ENCODE results near the gene CTCFL.

The CTCFL gene

GRCh38 chr20:57482148-57482547, 42.8 kb downstream of the CTCFL start:
- Histone ChIP-seq H3K27me3 (ENCODE audit: control insufficient read depth, insufficient read depth, low read length, poor library complexity, severe bottlenecking) (no peaks in the 10 kb centered on the region), H3K27ac (ENCODE audit: insufficient read depth, low read depth, low read length, poor library complexity, severe bottlenecking) (no peak overlapping the region), H3K36me3 (ENCODE audit: control insufficient read depth, insufficient read depth, low read length) (no peaks in the 10 kb centered on the region), H3K4me3 (ENCODE audit: insufficient read depth, low read depth, low read length) (no peak overlapping the region), H3K9me3 (ENCODE audit: control insufficient read depth, low read length) (no peaks in the 10 kb centered on the region), H3K4me1 (ENCODE audit: control insufficient read depth, insufficient read depth, low read length) (peaks cover 5% of the 10 kb centered on the region)
- WGBS, 2 experiments = 74 to 80% methylated on average over 11 of the region's 11 CpGs

- Histone ChIP-seq H3K4me1 (ENCODE audit: control insufficient read depth, insufficient read depth, low read length) (peaks cover 5% of the 10 kb centered on the region), H3K27me3 (ENCODE audit: control insufficient read depth, insufficient read depth, low read length, poor library complexity, severe bottlenecking) (no peaks in the 10 kb centered on the region), H3K27ac (ENCODE audit: insufficient read depth, low read depth, low read length, poor library complexity, severe bottlenecking) (no peak overlapping the region), H3K9me3 (ENCODE audit: control insufficient read depth, low read length) (no peaks in the 10 kb centered on the region), H3K4me3 (ENCODE audit: insufficient read depth, low read depth, low read length) (no peak overlapping the region), H3K36me3 (ENCODE audit: control insufficient read depth, insufficient read depth, low read length) (no peaks in the 10 kb centered on the region)
- 72 to 75% methylated on average over 9 of the region's 9 CpGs for WGBS, 2 experiments
Observed at GRCh38 chr20:57481281-57481711, 43.6 kb downstream of the CTCFL start.

GRCh38 chr20:57480444-57481160, 44.3 kb downstream of the CTCFL start:
- no peaks in the 10 kb centered on the region for H3K36me3 ChIP-seq (ENCODE audit: control insufficient read depth, insufficient read depth, low read length)
- 90 to 91% methylated on average over 17 of the region's 17 CpGs for WGBS, 2 experiments
- H3K4me3 ChIP-seq (ENCODE audit: insufficient read depth, low read depth, low read length) = no peak overlapping the region
- no peak overlapping the region for H3K27ac ChIP-seq (ENCODE audit: insufficient read depth, low read depth, low read length, poor library complexity, severe bottlenecking)
- no peaks in the 10 kb centered on the region for H3K27me3 ChIP-seq (ENCODE audit: control insufficient read depth, insufficient read depth, low read length, poor library complexity, severe bottlenecking)
- peaks cover 5% of the 10 kb centered on the region for H3K4me1 ChIP-seq (ENCODE audit: control insufficient read depth, insufficient read depth, low read length)
- no peaks in the 10 kb centered on the region for H3K9me3 ChIP-seq (ENCODE audit: control insufficient read depth, low read length)

GRCh38 chr20:57479196-57479595, 45.7 kb downstream of the CTCFL start:
- H3K4me1 ChIP-seq (ENCODE audit: control insufficient read depth, insufficient read depth, low read length) = peaks cover 5% of the 10 kb centered on the region
- WGBS, 2 experiments = 90 to 94% methylated on average over 3 of the region's 3 CpGs
- no peaks in the 10 kb centered on the region for H3K9me3 ChIP-seq (ENCODE audit: control insufficient read depth, low read length)
- H3K36me3 ChIP-seq (ENCODE audit: control insufficient read depth, insufficient read depth, low read length) = no peaks in the 10 kb centered on the region
- H3K27ac ChIP-seq (ENCODE audit: insufficient read depth, low read depth, low read length, poor library complexity, severe bottlenecking) = no peak overlapping the region
- no peaks in the 10 kb centered on the region for H3K27me3 ChIP-seq (ENCODE audit: control insufficient read depth, insufficient read depth, low read length, poor library complexity, severe bottlenecking)
- H3K4me3 ChIP-seq (ENCODE audit: insufficient read depth, low read depth, low read length) = no peak overlapping the region

- Histone ChIP-seq H3K27ac (ENCODE audit: insufficient read depth, low read depth, low read length, poor library complexity, severe bottlenecking) (no peak overlapping the region), H3K27me3 (ENCODE audit: control insufficient read depth, insufficient read depth, low read length, poor library complexity, severe bottlenecking) (no peaks in the 10 kb centered on the region), H3K4me1 (ENCODE audit: control insufficient read depth, insufficient read depth, low read length) (no peaks in the 10 kb centered on the region), H3K9me3 (ENCODE audit: control insufficient read depth, low read length) (no peaks in the 10 kb centered on the region), H3K4me3 (ENCODE audit: insufficient read depth, low read depth, low read length) (no peak overlapping the region), H3K36me3 (ENCODE audit: control insufficient read depth, insufficient read depth, low read length) (no peaks in the 10 kb centered on the region)
- 91 to 93% methylated on average over 8 to 9 of the region's 9 CpGs for WGBS, 2 experiments
Observed at GRCh38 chr20:57478176-57478575, 46.8 kb downstream of the CTCFL start.

- Histone ChIP-seq H3K27me3 (ENCODE audit: control insufficient read depth, insufficient read depth, low read length, poor library complexity, severe bottlenecking) (no peaks in the 10 kb centered on the region), H3K27ac (ENCODE audit: insufficient read depth, low read depth, low read length, poor library complexity, severe bottlenecking) (no peak overlapping the region), H3K36me3 (ENCODE audit: control insufficient read depth, insufficient read depth, low read length) (no peaks in the 10 kb centered on the region), H3K4me1 (ENCODE audit: control insufficient read depth, insufficient read depth, low read length) (no peaks in the 10 kb centered on the region), H3K9me3 (ENCODE audit: control insufficient read depth, low read length) (no peaks in the 10 kb centered on the region), H3K4me3 (ENCODE audit: insufficient read depth, low read depth, low read length) (no peak overlapping the region)
- WGBS, 2 experiments = 63 to 67% methylated on average over 17 of the region's 17 CpGs
Observed at GRCh38 chr20:57476641-57477461, 48.1 kb downstream of the CTCFL start.

GRCh38 chr20:57476084-57476526, 48.8 kb downstream of the CTCFL start:
- Histone ChIP-seq H3K9me3 (ENCODE audit: control insufficient read depth, low read length) (no peaks in the 10 kb centered on the region), H3K27ac (ENCODE audit: insufficient read depth, low read depth, low read length, poor library complexity, severe bottlenecking) (no peak overlapping the region), H3K4me1 (ENCODE audit: control insufficient read depth, insufficient read depth, low read length) (peaks cover 3% of the 10 kb centered on the region), H3K27me3 (ENCODE audit: control insufficient read depth, insufficient read depth, low read length, poor library complexity, severe bottlenecking) (no peaks in the 10 kb centered on the region), H3K4me3 (ENCODE audit: insufficient read depth, low read depth, low read length) (no peak overlapping the region), H3K36me3 (ENCODE audit: control insufficient read depth, insufficient read depth, low read length) (no peaks in the 10 kb centered on the region)
- 62 to 69% methylated on average over 6 of the region's 6 CpGs for WGBS, 2 experiments

- H3K27ac ChIP-seq (ENCODE audit: insufficient read depth, low read depth, low read length, poor library complexity, severe bottlenecking) = no peak overlapping the region
- no peaks in the 10 kb centered on the region for H3K9me3 ChIP-seq (ENCODE audit: control insufficient read depth, low read length)
- H3K4me1 ChIP-seq (ENCODE audit: control insufficient read depth, insufficient read depth, low read length) = peaks cover 9% of the 10 kb centered on the region
- no peaks in the 10 kb centered on the region for H3K36me3 ChIP-seq (ENCODE audit: control insufficient read depth, insufficient read depth, low read length)
- no peaks in the 10 kb centered on the region for H3K27me3 ChIP-seq (ENCODE audit: control insufficient read depth, insufficient read depth, low read length, poor library complexity, severe bottlenecking)
- 88 to 91% methylated on average over 8 of the region's 8 CpGs for WGBS, 2 experiments
- no peak overlapping the region for H3K4me3 ChIP-seq (ENCODE audit: insufficient read depth, low read depth, low read length)
Observed at GRCh38 chr20:57475388-57476083, 49.4 kb downstream of the CTCFL start.

GRCh38 chr20:57474816-57475215, 50.1 kb downstream of the CTCFL start:
- Histone ChIP-seq H3K4me3 (ENCODE audit: insufficient read depth, low read depth, low read length) (no peak overlapping the region), H3K36me3 (ENCODE audit: control insufficient read depth, insufficient read depth, low read length) (no peaks in the 10 kb centered on the region), H3K27me3 (ENCODE audit: control insufficient read depth, insufficient read depth, low read length, poor library complexity, severe bottlenecking) (no peaks in the 10 kb centered on the region), H3K27ac (ENCODE audit: insufficient read depth, low read depth, low read length, poor library complexity, severe bottlenecking) (no peak overlapping the region), H3K4me1 (ENCODE audit: control insufficient read depth, insufficient read depth, low read length) (peaks cover 16% of the 10 kb centered on the region), H3K9me3 (ENCODE audit: control insufficient read depth, low read length) (no peaks in the 10 kb centered on the region)
- WGBS, 2 experiments = 93% methylated on average over 7 of the region's 7 CpGs

- H3K27ac ChIP-seq (ENCODE audit: insufficient read depth, low read depth, low read length, poor library complexity, severe bottlenecking) = no peak overlapping the region
- H3K9me3 ChIP-seq (ENCODE audit: control insufficient read depth, low read length) = no peaks in the 10 kb centered on the region
- H3K4me3 ChIP-seq (ENCODE audit: insufficient read depth, low read depth, low read length) = no peak overlapping the region
- H3K36me3 ChIP-seq (ENCODE audit: control insufficient read depth, insufficient read depth, low read length) = no peaks in the 10 kb centered on the region
- peaks cover 22% of the 10 kb centered on the region for H3K4me1 ChIP-seq (ENCODE audit: control insufficient read depth, insufficient read depth, low read length)
- 92 to 98% methylated on average over 2 of the region's 2 CpGs for WGBS, 2 experiments
- H3K27me3 ChIP-seq (ENCODE audit: control insufficient read depth, insufficient read depth, low read length, poor library complexity, severe bottlenecking) = no peaks in the 10 kb centered on the region
Observed at GRCh38 chr20:57474205-57474604, 50.7 kb downstream of the CTCFL start.

Data from ectodermal cell (in vitro differentiated cells).